ENCODE data around the gene NUFIP1.
"Not testable (repeated sequence)": the region's sequence is repeated elsewhere in the genome, so short reads cannot be mapped to it uniquely, and the experiment has no call there.

The NUFIP1 gene

GRCh38 chr13:44902738-44903137 is 86.5 kb downstream of the NUFIP1 start:
- TF ChIP-seq, protein P1, sequence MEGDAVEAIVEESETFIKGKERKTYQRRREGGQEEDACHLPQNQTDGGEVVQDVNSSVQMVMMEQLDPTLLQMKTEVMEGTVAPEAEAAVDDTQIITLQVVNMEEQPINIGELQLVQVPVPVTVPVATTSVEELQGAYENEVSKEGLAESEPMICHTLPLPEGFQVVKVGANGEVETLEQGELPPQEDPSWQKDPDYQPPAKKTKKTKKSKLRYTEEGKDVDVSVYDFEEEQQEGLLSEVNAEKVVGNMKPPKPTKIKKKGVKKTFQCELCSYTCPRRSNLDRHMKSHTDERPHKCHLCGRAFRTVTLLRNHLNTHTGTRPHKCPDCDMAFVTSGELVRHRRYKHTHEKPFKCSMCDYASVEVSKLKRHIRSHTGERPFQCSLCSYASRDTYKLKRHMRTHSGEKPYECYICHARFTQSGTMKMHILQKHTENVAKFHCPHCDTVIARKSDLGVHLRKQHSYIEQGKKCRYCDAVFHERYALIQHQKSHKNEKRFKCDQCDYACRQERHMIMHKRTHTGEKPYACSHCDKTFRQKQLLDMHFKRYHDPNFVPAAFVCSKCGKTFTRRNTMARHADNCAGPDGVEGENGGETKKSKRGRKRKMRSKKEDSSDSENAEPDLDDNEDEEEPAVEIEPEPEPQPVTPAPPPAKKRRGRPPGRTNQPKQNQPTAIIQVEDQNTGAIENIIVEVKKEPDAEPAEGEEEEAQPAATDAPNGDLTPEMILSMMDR (conservative IDR thresholded peaks at IDR 0.05; ENCODE audit: low read depth, low read length): no peak
- no peak for DNase-seq (ENCODE audit: low read depth)
- no peak overlapping the region for H3K4me3 ChIP-seq (ENCODE audit: low read depth, low read length)

DNA sequence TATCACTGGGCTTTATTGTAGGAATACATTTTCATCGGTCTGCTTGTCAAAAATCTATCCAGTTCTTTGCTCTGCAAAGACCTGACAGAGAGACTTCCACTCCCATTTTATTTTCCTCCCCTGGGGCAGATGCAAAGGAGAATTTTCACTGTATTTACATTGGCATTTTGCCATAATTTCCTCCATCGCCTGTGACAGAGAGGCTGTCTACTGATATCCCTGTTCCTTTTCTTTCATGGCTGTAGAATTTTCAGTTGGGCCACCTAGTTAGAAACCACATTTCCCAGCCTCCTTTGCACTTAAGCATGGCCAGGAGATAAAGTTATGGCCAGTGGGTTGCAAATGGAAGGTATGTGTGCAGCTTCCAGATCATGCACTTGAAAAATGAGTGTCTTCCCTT is 89.3 kb downstream of the NUFIP1 start:
- no peak overlapping the region for H3K4me3 ChIP-seq (ENCODE audit: low read depth, low read length)
- TF ChIP-seq, protein P1 (conservative IDR thresholded peaks at IDR 0.05; ENCODE audit: low read depth, low read length): no peak
- no peak for DNase-seq (ENCODE audit: low read depth)

- not testable (repeated sequence) for DNase-seq (ENCODE audit: low read depth); H3K4me3 ChIP-seq (ENCODE audit: low read depth, low read length)
Measured at GRCh38 chr13:44898308-44898707, 91.0 kb downstream of the NUFIP1 start.

DNA sequence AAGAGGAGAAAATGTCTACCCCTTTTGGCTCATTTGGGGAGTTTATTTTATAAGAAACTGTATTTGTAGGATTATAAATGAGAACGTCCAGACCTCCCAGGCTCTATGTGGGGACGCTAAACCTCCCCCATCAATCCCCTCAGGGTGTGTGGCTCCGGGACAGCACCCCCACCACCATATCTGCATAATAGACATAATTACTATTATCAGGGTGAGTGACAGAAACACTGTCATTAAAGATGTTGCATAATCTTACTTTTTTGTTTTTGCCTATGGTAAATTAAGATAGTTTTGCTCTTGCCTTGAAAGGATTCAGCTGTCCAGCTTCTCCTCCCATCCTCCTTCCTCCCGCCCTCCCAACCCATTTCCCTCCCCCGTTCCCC is 93.3 kb downstream of the NUFIP1 start:
- TF ChIP-seq, protein P1 (conservative IDR thresholded peaks at IDR 0.05; ENCODE audit: low read depth, low read length): no peak
- DNase-seq (ENCODE audit: low read depth): no peak
- H3K4me3 ChIP-seq (ENCODE audit: low read depth, low read length): no peak overlapping the region

GRCh38 chr13:44895264-44895952 is 93.9 kb downstream of the NUFIP1 start:
- no peak overlapping the region for H3K4me3 ChIP-seq (ENCODE audit: low read depth, low read length)
- no peak for DNase-seq (ENCODE audit: low read depth)
- TF ChIP-seq, protein P1 (conservative IDR thresholded peaks at IDR 0.05; ENCODE audit: low read depth, low read length): no peak

- H3K4me3 ChIP-seq (ENCODE audit: low read depth, low read length): no peak overlapping the region
- TF ChIP-seq, protein P1 (conservative IDR thresholded peaks at IDR 0.05; ENCODE audit: low read depth, low read length): no peak
- DNase-seq (ENCODE audit: low read depth): no peak
Measured at GRCh38 chr13:44894001-44894770, 95.1 kb downstream of the NUFIP1 start.

Measured in choroid plexus epithelial cell (primary cell).